Liver (tissue), 9 donors: ENCODE data around the gene ID4. TPM values are rescaled to one million over a fixed set of nuclear protein-coding genes. Genes with fewer than 3 reads are reported as not detected.

ENCODE experiments used
- DNase-seq: peaks from one replicate; pipeline ENCODE4 v3.0.0-alpha.2; 2017; ENCODE audit warnings: low spot score
- H3K27ac ChIP-seq, 2 donors: one replicate each; pipeline ENCODE4 v1.7.0; 2013; ENCODE audit warnings: inconsistent platforms in 2 of 2, low read length in 2 of 2, control low read depth in 1 of 2, low read depth in 1 of 2, mild to moderate bottlenecking in 1 of 2
- H3K27me3 ChIP-seq, 4 donors: one replicate each; pipeline versions ENCODE4 v1.6.1 to v1.7.0; 2013; ENCODE audit warnings: low read length in 3 of 4, inconsistent platforms in 1 of 4, mild to moderate bottlenecking in 1 of 4, moderate library complexity in 1 of 4; ENCODE audit not compliant: control insufficient read depth in 4 of 4, insufficient read depth in 4 of 4
- H3K36me3 ChIP-seq, 4 donors: one replicate each; pipeline versions ENCODE4 v1.6.1 to v1.7.0; 2013; ENCODE audit warnings: low read length in 3 of 4, mild to moderate bottlenecking in 3 of 4, low read depth in 1 of 4, moderate library complexity in 1 of 4; ENCODE audit not compliant: control insufficient read depth in 4 of 4, insufficient read depth in 3 of 4
- H3K4me1 ChIP-seq, 4 donors: one replicate each; pipeline versions ENCODE4 v1.6.1 to v1.7.0; 2013; ENCODE audit warnings: low read length in 3 of 4, mild to moderate bottlenecking in 3 of 4, moderate library complexity in 1 of 4; ENCODE audit not compliant: control insufficient read depth in 4 of 4, insufficient read depth in 4 of 4
- H3K4me3 ChIP-seq, 3 donors: one replicate each; pipeline versions ENCODE4 v1.6.1 to v1.7.0; 2013; ENCODE audit warnings: low read length in 3 of 3, control low read depth in 1 of 3, low read depth in 1 of 3, mild to moderate bottlenecking in 1 of 3
- H3K9ac ChIP-seq, 2 donors: one replicate each; pipeline ENCODE4 v1.7.0; 2013; ENCODE audit warnings: low read length in 2 of 2, mild to moderate bottlenecking in 2 of 2, moderate library complexity in 2 of 2, control low read depth in 1 of 2, low read depth in 1 of 2
- H3K9me3 ChIP-seq, 4 donors: one replicate each; pipeline versions ENCODE4 v1.6.1 to v1.7.0; 2013; ENCODE audit warnings: low read length in 3 of 4; ENCODE audit not compliant: control insufficient read depth in 4 of 4
- ATF3 ChIP-seq: IDR thresholded peaks from 2 replicates; pipeline ENCODE4 v1.6.1; 2016; ENCODE audit warnings: antibody characterized with exemption
- CTCF ChIP-seq: fragments of 150-350 bp; IDR thresholded peaks from 2 replicates; pipeline ENCODE4 v1.5.1; 2017; ENCODE audit warnings: improper control_type of control experiment, low read depth, low read length; ENCODE audit not compliant: missing input control
- EGR1 ChIP-seq, 2 donors: IDR thresholded peaks; 2 replicates each; pipeline ENCODE4 v1.6.1; 2016 to 2018; ENCODE audit warnings: antibody characterized with exemption in 2 of 2, low read depth in 2 of 2
- FOXA1 ChIP-seq: IDR thresholded peaks from 2 replicates; pipeline ENCODE4 v1.6.1; 2016; ENCODE audit warnings: antibody characterized with exemption
- FOXA2 ChIP-seq: IDR thresholded peaks from 2 replicates; pipeline ENCODE4 v1.6.1; 2016; ENCODE audit warnings: antibody characterized with exemption
- HNF4A ChIP-seq, 2 donors: conservative IDR thresholded peaks; 2 replicates each; pipeline ENCODE4 v1.6.1; 2016; ENCODE audit warnings: antibody characterized with exemption in 2 of 2, mild to moderate bottlenecking in 2 of 2
- HNF4G ChIP-seq: IDR thresholded peaks from 2 replicates; pipeline ENCODE4 v1.6.1; 2016; ENCODE audit warnings: antibody characterized with exemption
- JUND ChIP-seq, 2 donors: IDR thresholded peaks; 2 replicates each; pipeline ENCODE4 v1.6.1; 2016; ENCODE audit warnings: antibody characterized with exemption in 2 of 2
- MAX ChIP-seq: IDR thresholded peaks from 2 replicates; pipeline ENCODE4 v1.6.1; 2016; ENCODE audit warnings: antibody characterized with exemption
- NR2F2 ChIP-seq: IDR thresholded peaks from 2 replicates; pipeline ENCODE4 v1.6.1; 2016; ENCODE audit warnings: antibody characterized with exemption
- RAD21 ChIP-seq, 2 donors: IDR thresholded peaks; 2 replicates each; pipeline ENCODE4 v1.6.1; 2016; ENCODE audit warnings: antibody characterized with exemption in 2 of 2, mild to moderate bottlenecking in 2 of 2
- REST ChIP-seq: IDR thresholded peaks from 2 replicates; pipeline ENCODE4 v1.6.1; 2016; ENCODE audit warnings: antibody characterized with exemption, mild to moderate bottlenecking
- RXRA ChIP-seq, 2 donors: IDR thresholded peaks; 2 replicates each; pipeline ENCODE4 v1.6.1; 2017 to 2018; ENCODE audit warnings: antibody characterized with exemption in 2 of 2, mild to moderate bottlenecking in 1 of 2
- SP1 ChIP-seq: IDR thresholded peaks from 2 replicates; pipeline ENCODE4 v1.6.1; 2018; ENCODE audit warnings: antibody characterized with exemption, mild to moderate bottlenecking
- TAF1 ChIP-seq: conservative IDR thresholded peaks from 2 replicates; pipeline ENCODE4 v1.6.1; 2016; ENCODE audit warnings: antibody characterized with exemption, mild to moderate bottlenecking
- YY1 ChIP-seq: IDR thresholded peaks from 2 replicates; pipeline ENCODE4 v1.6.1; 2016; ENCODE audit warnings: antibody characterized with exemption, mild to moderate bottlenecking
- ZBTB33 ChIP-seq: IDR thresholded peaks from 2 replicates; pipeline ENCODE4 v1.6.1; 2016; ENCODE audit warnings: antibody characterized with exemption
- WGBS: extraction: QIAGEN DNeasy Blood & Tissue Kit; methylation state at CpG from one replicate; pipeline ENCODE4 v1.1.7; 2013; 5-methylcytosine and 5-hydroxymethylcytosine counted together
- polyA plus RNA-seq, 2 donors: library from polyadenylated mRNA; stranded (reverse) in 1 of 2; unstranded in 1 of 2; fragments of 200-250 nt in 1 of 2; fragments of >200 nt in 1 of 2; fragmentation: Nextera tagmentation in 1 of 2; extraction: Ambion mirVana in 1 of 2; gene quantifications; one replicate each; pipeline versions ENCODE4 v1.2.1 to v1.2.3, GENCODE V29; 2013 to 2015
- total RNA-seq, 2 donors: library from RNA; depleted of rRNA; stranded (reverse); fragments of >200 nt; gene quantifications; one replicate each; pipeline ENCODE4 v1.2.3, GENCODE V29; 2014
- donor health status: healthy.
- donor health status: healthy.
- donor health status: healthy.
- donor health status: healthy.
- donor health status: healthy.

ID4 gene
- total and polyA plus RNA-seq, 4 donors = 0.38 to 3.7 (median 1.2) TPM

- Histone ChIP-seq H3K36me3 (no peaks in the 10 kb centered on the region), H3K4me1 (peaks cover 11 to 21% (median 18%) of the 10 kb centered on the region in 4 donors), H3K27ac (no peak overlapping the region), H3K4me3 (no peak overlapping the region), H3K9me3 (peaks cover 0 to 1% (median 0%) of the 10 kb centered on the region in 4 donors), H3K27me3 (peaks cover 0 to 11% (median 4%) of the 10 kb centered on the region in 4 donors), H3K9ac (no peak overlapping the region)
- TF ChIP-seq ATF3 (no peak), HNF4G (no peak), YY1 (no peak), TAF1 (no peak), JUND (IDR thresholded peaks at IDR 0.05) (no peak), REST (no peak), FOXA2 (no peak), RAD21 (IDR thresholded peaks at IDR 0.05) (no peak), FOXA1 (no peak), EGR1 (IDR thresholded peaks at IDR 0.05; ENCODE audit: low read depth in 2 of 2) (no peak), NR2F2 (no peak), MAX (no peak), HNF4A (conservative IDR thresholded peaks at IDR 0.05) (no peak)
- no peak for DNase-seq
- 57% methylated on average over 5 of the region's 5 CpGs for WGBS
Measured at GRCh38 chr6:19833947-19834346, 3.2 kb upstream of the ID4 start.

GRCh38 chr6:19834858-19835257, 2.3 kb upstream of the ID4 start:
- Histone ChIP-seq H3K27me3 (peaks cover 0 to 11% (median 9%) of the 10 kb centered on the region in 4 donors), H3K36me3 (no peaks in the 10 kb centered on the region), H3K9ac (no peak overlapping the region), H3K27ac (no peak overlapping the region), H3K4me3 (no peak overlapping the region), H3K9me3 (no peaks in the 10 kb centered on the region), H3K4me1 (peaks cover 13 to 23% (median 20%) of the 10 kb centered on the region in 4 donors)
- WGBS = 76% methylated on average over 5 of the region's 5 CpGs
- no peak for TF ChIP-seq ATF3
- no peak for TF ChIP-seq MAX
- TF ChIP-seq EGR1 (IDR thresholded peaks at IDR 0.05; ENCODE audit: low read depth in 2 of 2) = no peak
- no peak for TF ChIP-seq JUND (IDR thresholded peaks at IDR 0.05)
- TF ChIP-seq YY1 = no peak
- no peak for TF ChIP-seq REST
- no peak for TF ChIP-seq ZBTB33
- no peak for TF ChIP-seq NR2F2
- TF ChIP-seq RAD21 (IDR thresholded peaks at IDR 0.05) = no peak
- no peak for TF ChIP-seq RXRA (IDR thresholded peaks at IDR 0.05)
- TF ChIP-seq FOXA1 = no peak
- TF ChIP-seq FOXA2 = no peak
- no peak for TF ChIP-seq SP1
- TF ChIP-seq HNF4G = no peak
- TF ChIP-seq CTCF = no peak
- TF ChIP-seq HNF4A (conservative IDR thresholded peaks at IDR 0.05) = no peak
- DNase-seq = no peak
